ENCODE results near the gene ERN2. TPM values are rescaled to one million over a fixed set of nuclear protein-coding genes. Genes with fewer than 3 reads are reported as not detected.

ERN2 gene
- total and polyA plus RNA-seq, 9 of the 15 experiments (the other 6 are each of a cell fraction or from before 2014, with no cell fraction given) = 0.07 to 1.5 (median 0.51) TPM; not detected in 3

DNA sequence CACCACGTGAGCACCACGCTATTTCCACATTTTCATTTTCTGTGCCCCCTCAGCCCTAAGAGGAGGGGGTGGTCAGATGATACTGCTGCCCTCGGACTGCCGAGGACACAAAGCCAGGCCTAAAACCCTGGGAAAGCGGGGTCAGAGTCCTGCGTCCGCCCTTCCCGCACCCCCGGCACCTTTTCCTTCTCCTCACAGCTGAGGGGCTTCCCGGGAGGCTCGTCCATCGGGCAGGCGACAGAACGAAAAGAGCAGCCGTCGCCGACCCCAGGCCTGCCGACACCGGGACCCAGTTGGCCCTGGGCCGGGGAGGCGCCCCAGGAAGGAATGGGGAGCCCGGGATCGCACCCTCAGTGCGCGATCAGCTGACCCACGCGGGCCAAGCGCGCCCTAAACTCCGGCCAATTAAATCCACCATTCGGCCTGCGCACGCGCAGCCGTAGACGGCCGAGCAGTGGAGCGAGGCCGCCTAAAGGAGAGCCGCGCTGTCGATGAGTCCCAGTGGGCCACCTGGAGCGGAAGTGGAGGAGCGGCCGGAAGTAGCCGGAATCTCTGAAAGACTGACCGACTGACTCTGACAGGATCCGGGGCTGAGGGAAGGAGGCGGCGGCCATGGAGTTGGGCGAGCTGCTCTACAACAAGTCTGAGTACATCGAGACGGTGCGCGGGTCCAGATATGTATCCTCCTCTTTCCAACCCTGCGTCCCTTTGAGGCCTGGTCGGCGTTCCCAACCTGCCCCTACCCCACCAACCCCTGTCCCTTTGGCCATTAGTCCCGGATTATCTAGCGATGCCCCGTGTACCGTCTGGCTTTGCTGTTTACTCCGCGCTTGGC lies 71.9 kb downstream of the ERN2 start, which contains the start of the genes DCTN5 and PALB2 (continued):
- TF ChIP-seq, protein P1, sequence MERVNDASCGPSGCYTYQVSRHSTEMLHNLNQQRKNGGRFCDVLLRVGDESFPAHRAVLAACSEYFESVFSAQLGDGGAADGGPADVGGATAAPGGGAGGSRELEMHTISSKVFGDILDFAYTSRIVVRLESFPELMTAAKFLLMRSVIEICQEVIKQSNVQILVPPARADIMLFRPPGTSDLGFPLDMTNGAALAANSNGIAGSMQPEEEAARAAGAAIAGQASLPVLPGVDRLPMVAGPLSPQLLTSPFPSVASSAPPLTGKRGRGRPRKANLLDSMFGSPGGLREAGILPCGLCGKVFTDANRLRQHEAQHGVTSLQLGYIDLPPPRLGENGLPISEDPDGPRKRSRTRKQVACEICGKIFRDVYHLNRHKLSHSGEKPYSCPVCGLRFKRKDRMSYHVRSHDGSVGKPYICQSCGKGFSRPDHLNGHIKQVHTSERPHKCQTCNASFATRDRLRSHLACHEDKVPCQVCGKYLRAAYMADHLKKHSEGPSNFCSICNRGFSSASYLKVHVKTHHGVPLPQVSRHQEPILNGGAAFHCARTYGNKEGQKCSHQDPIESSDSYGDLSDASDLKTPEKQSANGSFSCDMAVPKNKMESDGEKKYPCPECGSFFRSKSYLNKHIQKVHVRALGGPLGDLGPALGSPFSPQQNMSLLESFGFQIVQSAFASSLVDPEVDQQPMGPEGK (CRISPR knock-in tag; IDR thresholded peaks at IDR 0.05; ENCODE audit: borderline replicate concordance) = no peak
- TF ChIP-seq, protein P2, sequence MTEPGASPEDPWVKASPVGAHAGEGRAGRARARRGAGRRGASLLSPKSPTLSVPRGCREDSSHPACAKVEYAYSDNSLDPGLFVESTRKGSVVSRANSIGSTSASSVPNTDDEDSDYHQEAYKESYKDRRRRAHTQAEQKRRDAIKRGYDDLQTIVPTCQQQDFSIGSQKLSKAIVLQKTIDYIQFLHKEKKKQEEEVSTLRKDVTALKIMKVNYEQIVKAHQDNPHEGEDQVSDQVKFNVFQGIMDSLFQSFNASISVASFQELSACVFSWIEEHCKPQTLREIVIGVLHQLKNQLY (CRISPR knock-in tag; conservative IDR thresholded peaks at IDR 0.05) = no peak
- TF ChIP-seq MXI1 (IDR thresholded peaks at IDR 0.05; ENCODE audit: low read depth, low read length) (peak; percentile 71), C11orf30 (IDR thresholded peaks at IDR 0.05; ENCODE audit: low read depth) (peak; percentile 97), RBM17 (IDR thresholded peaks at IDR 0.05; ENCODE audit: borderline replicate concordance, low read depth, low read length) (no peak), ZNF764 (CRISPR knock-in tag; IDR thresholded peaks at IDR 0.05; ENCODE audit: low read depth) (no peak), NRF1 (conservative IDR thresholded peaks at IDR 0.05 in 1 of 2, IDR thresholded peaks at IDR 0.05 in 1 of 2) (peak; percentile 98), MAZ (CRISPR knock-in tag; conservative IDR thresholded peaks at IDR 0.05 in 1 of 2, IDR thresholded peaks at IDR 0.05 in 1 of 2) (peak; percentile 90 to 96), ETS2 (tag; IDR thresholded peaks at IDR 0.05; ENCODE audit: borderline replicate concordance, poor library complexity, severe bottlenecking) (no peak)
- TF ChIP-seq, protein P3, sequence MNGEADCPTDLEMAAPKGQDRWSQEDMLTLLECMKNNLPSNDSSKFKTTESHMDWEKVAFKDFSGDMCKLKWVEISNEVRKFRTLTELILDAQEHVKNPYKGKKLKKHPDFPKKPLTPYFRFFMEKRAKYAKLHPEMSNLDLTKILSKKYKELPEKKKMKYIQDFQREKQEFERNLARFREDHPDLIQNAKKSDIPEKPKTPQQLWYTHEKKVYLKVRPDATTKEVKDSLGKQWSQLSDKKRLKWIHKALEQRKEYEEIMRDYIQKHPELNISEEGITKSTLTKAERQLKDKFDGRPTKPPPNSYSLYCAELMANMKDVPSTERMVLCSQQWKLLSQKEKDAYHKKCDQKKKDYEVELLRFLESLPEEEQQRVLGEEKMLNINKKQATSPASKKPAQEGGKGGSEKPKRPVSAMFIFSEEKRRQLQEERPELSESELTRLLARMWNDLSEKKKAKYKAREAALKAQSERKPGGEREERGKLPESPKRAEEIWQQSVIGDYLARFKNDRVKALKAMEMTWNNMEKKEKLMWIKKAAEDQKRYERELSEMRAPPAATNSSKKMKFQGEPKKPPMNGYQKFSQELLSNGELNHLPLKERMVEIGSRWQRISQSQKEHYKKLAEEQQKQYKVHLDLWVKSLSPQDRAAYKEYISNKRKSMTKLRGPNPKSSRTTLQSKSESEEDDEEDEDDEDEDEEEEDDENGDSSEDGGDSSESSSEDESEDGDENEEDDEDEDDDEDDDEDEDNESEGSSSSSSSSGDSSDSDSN (IDR thresholded peaks at IDR 0.05; ENCODE audit: borderline replicate concordance in 1 of 2, low read depth in 2 of 2, low read length in 2 of 2) = peak in 1 of 2 experiments; percentile 74; a peak in 1 of 4 replicates
- TF ChIP-seq, protein P4, sequence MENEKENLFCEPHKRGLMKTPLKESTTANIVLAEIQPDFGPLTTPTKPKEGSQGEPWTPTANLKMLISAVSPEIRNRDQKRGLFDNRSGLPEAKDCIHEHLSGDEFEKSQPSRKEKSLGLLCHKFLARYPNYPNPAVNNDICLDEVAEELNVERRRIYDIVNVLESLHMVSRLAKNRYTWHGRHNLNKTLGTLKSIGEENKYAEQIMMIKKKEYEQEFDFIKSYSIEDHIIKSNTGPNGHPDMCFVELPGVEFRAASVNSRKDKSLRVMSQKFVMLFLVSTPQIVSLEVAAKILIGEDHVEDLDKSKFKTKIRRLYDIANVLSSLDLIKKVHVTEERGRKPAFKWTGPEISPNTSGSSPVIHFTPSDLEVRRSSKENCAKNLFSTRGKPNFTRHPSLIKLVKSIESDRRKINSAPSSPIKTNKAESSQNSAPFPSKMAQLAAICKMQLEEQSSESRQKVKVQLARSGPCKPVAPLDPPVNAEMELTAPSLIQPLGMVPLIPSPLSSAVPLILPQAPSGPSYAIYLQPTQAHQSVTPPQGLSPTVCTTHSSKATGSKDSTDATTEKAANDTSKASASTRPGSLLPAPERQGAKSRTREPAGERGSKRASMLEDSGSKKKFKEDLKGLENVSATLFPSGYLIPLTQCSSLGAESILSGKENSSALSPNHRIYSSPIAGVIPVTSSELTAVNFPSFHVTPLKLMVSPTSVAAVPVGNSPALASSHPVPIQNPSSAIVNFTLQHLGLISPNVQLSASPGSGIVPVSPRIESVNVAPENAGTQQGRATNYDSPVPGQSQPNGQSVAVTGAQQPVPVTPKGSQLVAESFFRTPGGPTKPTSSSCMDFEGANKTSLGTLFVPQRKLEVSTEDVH (IDR thresholded peaks at IDR 0.05; ENCODE audit: low read depth, partially characterized antibody) = peak; percentile 90
